Tibial nerve (tissue), 4 donors: ENCODE results near the gene OR9Q1.

Experiments used
- EP300 ChIP-seq, 2 donors: sonication (generic); formaldehyde crosslinking; IDR thresholded peaks; one replicate each; pipeline ENCODE4 v1.6.1; 2017; ENCODE audit warnings: antibody characterized with exemption in 2 of 2, mild to moderate bottlenecking in 1 of 2
- TF ChIP-seq, protein P1 (sequence below), 5 experiments: fragments of 200-600 bp in 3 of 5; fragments of 450-650 bp in 2 of 5; sonication (generic) in 3 of 5; IDR thresholded peaks; one replicate each; pipeline ENCODE4 v1.5.1; 2016 to 2019; ENCODE audit warnings: antibody characterized with exemption in 5 of 5, mild to moderate bottlenecking in 3 of 5, moderate library complexity in 2 of 5

DNA sequence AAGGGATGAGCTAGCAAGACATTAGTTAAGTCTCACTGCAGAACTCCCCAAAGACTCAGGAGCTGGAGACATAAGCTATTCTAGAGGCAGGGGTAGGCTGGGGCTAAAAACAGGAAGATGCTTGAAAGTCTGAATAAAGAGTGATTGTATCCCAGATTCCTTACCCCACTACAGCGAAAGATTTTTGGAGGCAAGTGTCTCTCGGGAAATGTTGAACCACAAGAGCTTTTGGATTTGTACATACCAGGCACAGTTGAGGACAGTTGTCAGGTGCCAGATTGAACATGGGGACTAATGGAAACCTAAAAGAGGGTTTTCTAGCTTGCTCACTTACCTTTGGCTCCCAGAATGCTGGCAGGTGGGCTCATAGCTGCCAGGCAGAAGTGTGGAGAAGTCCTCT is 43.5 kb upstream of the OR9Q1 start:
- TF ChIP-seq, protein P1, sequence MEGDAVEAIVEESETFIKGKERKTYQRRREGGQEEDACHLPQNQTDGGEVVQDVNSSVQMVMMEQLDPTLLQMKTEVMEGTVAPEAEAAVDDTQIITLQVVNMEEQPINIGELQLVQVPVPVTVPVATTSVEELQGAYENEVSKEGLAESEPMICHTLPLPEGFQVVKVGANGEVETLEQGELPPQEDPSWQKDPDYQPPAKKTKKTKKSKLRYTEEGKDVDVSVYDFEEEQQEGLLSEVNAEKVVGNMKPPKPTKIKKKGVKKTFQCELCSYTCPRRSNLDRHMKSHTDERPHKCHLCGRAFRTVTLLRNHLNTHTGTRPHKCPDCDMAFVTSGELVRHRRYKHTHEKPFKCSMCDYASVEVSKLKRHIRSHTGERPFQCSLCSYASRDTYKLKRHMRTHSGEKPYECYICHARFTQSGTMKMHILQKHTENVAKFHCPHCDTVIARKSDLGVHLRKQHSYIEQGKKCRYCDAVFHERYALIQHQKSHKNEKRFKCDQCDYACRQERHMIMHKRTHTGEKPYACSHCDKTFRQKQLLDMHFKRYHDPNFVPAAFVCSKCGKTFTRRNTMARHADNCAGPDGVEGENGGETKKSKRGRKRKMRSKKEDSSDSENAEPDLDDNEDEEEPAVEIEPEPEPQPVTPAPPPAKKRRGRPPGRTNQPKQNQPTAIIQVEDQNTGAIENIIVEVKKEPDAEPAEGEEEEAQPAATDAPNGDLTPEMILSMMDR (IDR thresholded peaks at IDR 0.05) = no peak
- no peak for TF ChIP-seq EP300 (IDR thresholded peaks at IDR 0.05)
